ENCODE data around the gene ATRAID. TPM values are rescaled to one million over a fixed set of nuclear protein-coding genes. Genes with fewer than 3 reads are reported as not detected.

ATRAID gene
- total and polyA plus RNA-seq, 2 of the 8 experiments (the other 6 are each of a cell fraction or from before 2014, with no cell fraction given), result 109 to 280 TPM

DNA sequence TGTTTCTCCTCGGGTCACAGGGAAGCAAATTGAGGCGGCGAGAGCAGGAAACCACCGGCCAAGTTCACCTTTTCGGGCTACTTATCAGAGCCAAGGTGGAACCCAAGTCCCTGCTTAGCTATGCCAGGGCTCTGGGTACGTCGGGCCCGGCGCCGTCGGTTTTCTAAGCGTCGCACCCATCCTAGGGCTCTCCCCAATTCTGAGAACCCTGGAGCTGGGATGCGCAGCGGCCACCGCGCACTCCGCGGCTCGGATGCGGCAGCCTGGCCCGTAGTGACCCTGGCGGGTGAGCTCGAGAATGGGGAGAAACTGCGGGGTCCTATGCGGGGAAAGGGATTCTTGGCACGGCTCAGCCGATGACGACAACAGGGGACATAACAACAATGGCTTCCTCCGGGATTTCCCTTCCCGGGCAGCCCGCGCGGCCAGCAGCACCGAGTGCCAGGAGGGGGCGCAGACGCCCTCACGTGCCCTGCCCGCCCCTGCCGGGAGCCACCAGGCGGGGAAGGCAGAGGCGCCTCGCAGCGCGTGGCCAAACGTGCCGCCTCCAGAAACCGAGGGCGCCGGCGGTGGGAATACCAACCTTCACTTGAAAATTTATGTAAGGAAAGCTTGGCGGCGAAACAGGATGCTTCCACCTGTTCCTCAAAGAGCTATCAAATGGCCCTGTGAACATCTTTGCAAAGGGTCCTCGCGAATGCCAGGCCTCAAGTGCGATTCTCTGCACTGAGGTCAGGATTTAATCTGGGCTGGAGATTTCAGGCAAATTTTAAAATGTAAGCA, 53.1 kb downstream of the ATRAID start (continued):
- TF ChIP-seq EGR1 (IDR thresholded peaks at IDR 0.05; ENCODE audit: borderline replicate concordance, low read depth, low read length) (0 out of 2 replicates have a peak, but pooled peaks have one; percentile 4), CBX5 (IDR thresholded peaks at IDR 0.05; ENCODE audit: low read depth, low read length) (no peak), BRCA1 (IDR thresholded peaks at IDR 0.05; ENCODE audit: low read depth, low read length) (no peak), KDM1A (IDR thresholded peaks at IDR 0.05; ENCODE audit: borderline replicate concordance, low read length) (no peak), NANOG (IDR thresholded peaks at IDR 0.05; ENCODE audit: insufficient read depth, low read depth, low read length, poor library complexity, severe bottlenecking) (no peak), CHD1 (IDR thresholded peaks at IDR 0.05; ENCODE audit: low read depth, low read length) (no peak), PHF8 (conservative IDR thresholded peaks at IDR 0.05; ENCODE audit: low read depth, low read length) (peak; percentile 44), SP2 (IDR thresholded peaks at IDR 0.05; ENCODE audit: low read length) (no peak), ASH2L (IDR thresholded peaks at IDR 0.05; ENCODE audit: low read length) (peak; percentile 66), KDM4A (IDR thresholded peaks at IDR 0.05; ENCODE audit: low read depth, low read length, severe bottlenecking) (peak; percentile 93), RBBP5 (IDR thresholded peaks at IDR 0.05; ENCODE audit: borderline replicate concordance, low read depth, low read length) (peak; percentile 66; the same call in 1 of the 2 replicates), RFX5 (IDR thresholded peaks at IDR 0.05; ENCODE audit: borderline replicate concordance, low read depth, low read length) (no peak), RXRA (IDR thresholded peaks at IDR 0.05; ENCODE audit: insufficient read depth, low read depth, low read length) (no peak), NRF1 (IDR thresholded peaks at IDR 0.05; ENCODE audit: low read depth, low read length) (no peak), TEAD4 (IDR thresholded peaks at IDR 0.05; ENCODE audit: low read depth, low read length) (no peak; the same call in 1 of the 2 replicates), GABPA (IDR thresholded peaks at IDR 0.05; ENCODE audit: borderline replicate concordance, insufficient read depth, low read length) (no peak; the same call in 1 of the 2 replicates), POU5F1 (IDR thresholded peaks at IDR 0.05; ENCODE audit: low read depth, low read length) (no peak), HDAC6 (IDR thresholded peaks at IDR 0.05; ENCODE audit: low read depth, low read length) (no peak), SRF (IDR thresholded peaks at IDR 0.05; ENCODE audit: low read depth, low read length) (no peak), ZNF274 (IDR thresholded peaks at IDR 0.05; ENCODE audit: borderline replicate concordance, extremely low read depth, low read length) (no peak), RAD21 (IDR thresholded peaks at IDR 0.05 in 1 of 2, conservative IDR thresholded peaks at IDR 0.05 in 1 of 2; ENCODE audit: low read depth in 2 of 2, low read length in 2 of 2) (peak; percentile 42 to 63)
- TF ChIP-seq, protein P1, sequence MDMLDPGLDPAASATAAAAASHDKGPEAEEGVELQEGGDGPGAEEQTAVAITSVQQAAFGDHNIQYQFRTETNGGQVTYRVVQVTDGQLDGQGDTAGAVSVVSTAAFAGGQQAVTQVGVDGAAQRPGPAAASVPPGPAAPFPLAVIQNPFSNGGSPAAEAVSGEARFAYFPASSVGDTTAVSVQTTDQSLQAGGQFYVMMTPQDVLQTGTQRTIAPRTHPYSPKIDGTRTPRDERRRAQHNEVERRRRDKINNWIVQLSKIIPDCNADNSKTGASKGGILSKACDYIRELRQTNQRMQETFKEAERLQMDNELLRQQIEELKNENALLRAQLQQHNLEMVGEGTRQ (IDR thresholded peaks at IDR 0.05; ENCODE audit: low read length), result peak; percentile 76

Data from H1 (cell line).